H1 (cell line): Measurements from ENCODE around the gene VPS35. TPM values are rescaled to one million over a fixed set of nuclear protein-coding genes. Genes with fewer than 3 reads are reported as not detected.

ENCODE experiments used
- CTCF ChIA-PET: fragments of 300-600 bp; sonication (Branson Sonifier 250); formaldehyde crosslinking; loops from one replicate; lab custom pipeline; 2021; ENCODE audit not compliant: partially characterized antibody; lab: Charles Lee
- POLR2A ChIA-PET: fragments of 300-600 bp; sonication (Branson Sonifier 250); formaldehyde crosslinking; loops from one replicate; lab custom pipeline; 2021; ENCODE audit warnings: inconsistent platforms; ENCODE audit not compliant: partially characterized antibody; lab: Charles Lee
- DNase-seq, 2 experiments: peaks; one replicate each; pipeline versions ENCODE4 v3.0.0 to v3.0.0-alpha.2; 2010 to 2022; ENCODE audit warnings: low spot score in 2 of 2, low read depth in 1 of 2, mixed read lengths in 1 of 2
- FAIRE-seq: peaks from 2 replicates; lab custom pipeline; 2011; peaks lifted over from hg19 to GRCh38; lab: Jason Lieb, UNC
- H2AFZ ChIP-seq: 2 replicates; pipeline ENCODE4 v1.8.1; 2012; ENCODE audit warnings: low read length, inconsistent platforms
- H2AK5ac ChIP-seq: 2 replicates; pipeline ENCODE4 v1.6.1; 2013; ENCODE audit warnings: low read depth, low read length
- H2BK120ac ChIP-seq: replicated peaks from 2 replicates; pipeline ENCODE3; 2013; ENCODE audit warnings: low read depth, low read length, inconsistent platforms
- H2BK12ac ChIP-seq: 2 replicates; pipeline ENCODE4 v1.6.1; 2013; ENCODE audit warnings: low read depth, low read length
- H2BK15ac ChIP-seq: 2 replicates; pipeline ENCODE4 v1.6.1; 2013; ENCODE audit warnings: low read length
- H2BK20ac ChIP-seq: 2 replicates; pipeline ENCODE4 v1.6.1; 2013; ENCODE audit warnings: low read length
- H2BK5ac ChIP-seq: 2 replicates; pipeline ENCODE4 v1.6.1; 2013; ENCODE audit warnings: low read depth, low read length
- H3K14ac ChIP-seq: 2 replicates; pipeline ENCODE4 v1.6.1; 2013; ENCODE audit warnings: inconsistent platforms; ENCODE audit not compliant: insufficient read length
- H3K18ac ChIP-seq: 2 replicates; pipeline ENCODE4 v1.6.1; 2013; ENCODE audit warnings: low read length; ENCODE audit errors: extremely low read depth
- H3K23ac ChIP-seq: 2 replicates; pipeline ENCODE4 v1.6.1; 2013; ENCODE audit warnings: inconsistent platforms; ENCODE audit not compliant: insufficient read length
- H3K23me2 ChIP-seq: 2 replicates; pipeline ENCODE4 v1.6.1; 2013; ENCODE audit warnings: low read depth, low read length
- H3K27ac ChIP-seq: 2 replicates; pipeline ENCODE4 v1.6.1; 2011; ENCODE audit warnings: low read depth, low read length, inconsistent platforms
- H3K27me3 ChIP-seq, 4 experiments: replicated peaks in 1 of 4; 1 replicate in 1 of 4; 2 replicates in 3 of 4; pipeline versions ENCODE4 v1.6.1 to v1.8.1; 2011 to 2013; ENCODE audit warnings: low read length in 3 of 4, mild to moderate bottlenecking in 3 of 4, inconsistent platforms in 2 of 4, mixed read lengths in 2 of 4, moderate library complexity in 1 of 4; ENCODE audit not compliant: control insufficient read depth in 3 of 4, insufficient read depth in 3 of 4; ENCODE audit errors: extremely low read depth in 1 of 4
- H3K36me3 ChIP-seq, 4 experiments: 2 replicates each; pipeline versions ENCODE4 v1.6.1 to v1.8.1; 2011 to 2013; ENCODE audit warnings: mild to moderate bottlenecking in 4 of 4, low read length in 3 of 4, moderate library complexity in 2 of 4, control low read depth in 1 of 4, inconsistent platforms in 1 of 4; ENCODE audit not compliant: insufficient read depth in 4 of 4, control insufficient read depth in 2 of 4
- H3K4ac ChIP-seq: replicated peaks from 2 replicates; pipeline ENCODE3; 2013; ENCODE audit warnings: low read length, low read depth, mixed read lengths, inconsistent platforms; ENCODE audit not compliant: insufficient read length
- H3K4me1 ChIP-seq, 4 experiments: replicated peaks in 1 of 4; 1 replicate in 1 of 4; 2 replicates in 3 of 4; pipeline versions ENCODE4 v1.6.1 to v1.8.1; 2011 to 2013; ENCODE audit warnings: low read length in 3 of 4, inconsistent platforms in 2 of 4, mixed read lengths in 1 of 4; ENCODE audit not compliant: insufficient read depth in 4 of 4, control insufficient read depth in 3 of 4
- H3K4me2 ChIP-seq, 2 experiments: 2 replicates each; pipeline versions ENCODE4 v1.6.1 to v1.8.1; 2011 to 2013; ENCODE audit warnings: low read depth in 2 of 2, low read length in 2 of 2, control low read depth in 1 of 2, inconsistent platforms in 1 of 2, mild to moderate bottlenecking in 1 of 2; ENCODE audit not compliant: insufficient read depth in 1 of 2
- H3K4me3 ChIP-seq, 4 experiments: fragments of 200-600, 300-600 bp in 1 of 4; sonication (generic), shearing (Covaris generic), sonication (Bioruptor Twin) in 1 of 4; 2 replicates each; pipeline versions ENCODE4 v1.5.1 to v1.8.1; 2011 to 2016; ENCODE audit warnings: low read length in 4 of 4, low read depth in 3 of 4, control low read depth in 2 of 4, inconsistent platforms in 2 of 4, mild to moderate bottlenecking in 2 of 4, mixed read lengths in 1 of 4, moderate library complexity in 1 of 4; ENCODE audit not compliant: insufficient read depth in 2 of 4; ENCODE audit errors: extremely low read depth in 1 of 4
- H3K56ac ChIP-seq: replicated peaks from 2 replicates; pipeline ENCODE3; 2013; ENCODE audit warnings: low read depth, mild to moderate bottlenecking, mixed read lengths, low read length, inconsistent platforms; ENCODE audit not compliant: insufficient read length
- H3K79me1 ChIP-seq: 2 replicates; pipeline ENCODE4 v1.6.1; 2013; ENCODE audit warnings: low read depth, low read length, control low read depth
- H3K79me2 ChIP-seq, 2 experiments: 2 replicates each; pipeline versions ENCODE4 v1.6.1 to v1.8.1; 2012 to 2013; ENCODE audit warnings: low read length in 2 of 2, mild to moderate bottlenecking in 2 of 2, inconsistent platforms in 1 of 2; ENCODE audit not compliant: insufficient read depth in 2 of 2, control insufficient read depth in 1 of 2
- H3K9ac ChIP-seq, 4 experiments: replicated peaks in 1 of 4; 1 replicate in 1 of 4; 2 replicates in 3 of 4; pipeline versions ENCODE4 v1.6.1 to v1.8.1; 2011 to 2013; ENCODE audit warnings: low read depth in 3 of 4, low read length in 3 of 4, control low read depth in 2 of 4, mild to moderate bottlenecking in 2 of 4, moderate library complexity in 2 of 4, inconsistent platforms in 1 of 4; ENCODE audit errors: extremely low read depth in 1 of 4
- H3K9me3 ChIP-seq, 2 experiments: 2 replicates each; pipeline versions ENCODE4 v1.6.1 to v1.8.1; 2012 to 2013; ENCODE audit warnings: mild to moderate bottlenecking in 2 of 2, moderate library complexity in 2 of 2, control low read depth in 1 of 2, inconsistent platforms in 1 of 2, low read depth in 1 of 2, low read length in 1 of 2, mixed read lengths in 1 of 2; ENCODE audit not compliant: insufficient read depth in 2 of 2
- H4K20me1 ChIP-seq, 2 experiments: replicated peaks in 1 of 2; 2 replicates each; pipeline versions ENCODE3 to v1.8.1; 2011 to 2013; ENCODE audit warnings: inconsistent platforms in 2 of 2, low read length in 2 of 2, mild to moderate bottlenecking in 1 of 2; ENCODE audit not compliant: insufficient read depth in 2 of 2, control insufficient read depth in 1 of 2
- H4K5ac ChIP-seq: 2 replicates; pipeline ENCODE4 v1.6.1; 2013; ENCODE audit warnings: low read length, low read depth, mixed read lengths, inconsistent platforms; ENCODE audit not compliant: insufficient read length
- H4K8ac ChIP-seq: 2 replicates; pipeline ENCODE4 v1.8.0; 2013; ENCODE audit warnings: mild to moderate bottlenecking, moderate library complexity, low read length, inconsistent platforms; ENCODE audit not compliant: insufficient read depth; ENCODE audit errors: extremely low read depth
- H4K91ac ChIP-seq: replicated peaks from 2 replicates; pipeline ENCODE3; 2013; ENCODE audit warnings: low read length, mixed read lengths, inconsistent platforms; ENCODE audit not compliant: insufficient read length
- JUND ChIP-seq: IDR thresholded peaks from 2 replicates; pipeline ENCODE4 v1.6.1; 2011; ENCODE audit warnings: mild to moderate bottlenecking, improper control_type of control experiment, low read length
- NANOG ChIP-seq: IDR thresholded peaks from 2 replicates; pipeline ENCODE4 v1.6.1; 2011; ENCODE audit warnings: low read length, low read depth, mild to moderate bottlenecking, inconsistent platforms; ENCODE audit not compliant: insufficient read depth, poor library complexity, severe bottlenecking
- NRF1 ChIP-seq: IDR thresholded peaks from 2 replicates; pipeline ENCODE4 v1.6.1; 2011; ENCODE audit warnings: mild to moderate bottlenecking, low read depth, low read length, improper control_type of control experiment
- POLR2AphosphoS5 ChIP-seq: IDR thresholded peaks from 2 replicates; pipeline ENCODE4 v1.6.1; 2011; ENCODE audit warnings: low read depth, low read length
- RXRA ChIP-seq: IDR thresholded peaks from 2 replicates; pipeline ENCODE4 v1.6.1; 2011; ENCODE audit warnings: low read depth, mild to moderate bottlenecking, low read length, moderate library complexity; ENCODE audit not compliant: insufficient read depth
- TAF1 ChIP-seq: IDR thresholded peaks from 2 replicates; pipeline ENCODE4 v1.6.1; 2011; ENCODE audit warnings: mild to moderate bottlenecking, low read depth, low read length
- WGBS, 2 experiments: shearing (Covaris generic) in 1 of 2; methylation state at CpG; one replicate each; pipeline versions ENCODE4 v1.1.6 to v1.1.7; 2013 to 2015; ENCODE audit warnings: low lambda C conversion rate in 2 of 2, mixed read lengths in 2 of 2, inconsistent platforms in 1 of 2, low coverage in 1 of 2, missing lambda C conversion rate in 1 of 2; ENCODE audit not compliant: insufficient replicate concordance in 2 of 2, insufficient coverage in 1 of 2, insufficient read length in 1 of 2; ENCODE audit errors: extremely low coverage in 1 of 2, missing lambda C conversion rate in 1 of 2; 5-methylcytosine and 5-hydroxymethylcytosine counted together
- long read RNA-seq, 2 experiments: library from RNA in 1 of 2; library from capped mRNA in 1 of 2; stranded (forward); transcript quantifications; one replicate each; pipeline ENCODE4 v2.0.0, GENCODE V29; 2021; ENCODE audit warnings: inconsistent platforms in 1 of 2
- polyA minus RNA-seq, 3 experiments: library from RNA; depleted of rRNA, polyadenylated mRNA; stranded (reverse); fragments of >200 nt; gene quantifications; 1 replicate in 2 of 3; 2 replicates in 1 of 3; pipeline ENCODE4 v1.2.3, GENCODE V29; 2011
- polyA plus RNA-seq, 7 experiments: library from polyadenylated mRNA; depleted of rRNA in 3 of 7; stranded (reverse) in 5 of 7; unstranded in 2 of 7; fragments of >200 nt in 5 of 7; fragments of 200-250 nt in 2 of 7; gene quantifications; 1 replicate in 5 of 7; 2 replicates in 1 of 7; 4 replicates in 1 of 7; pipeline versions ENCODE4 v1.2.1 to v1.2.3, GENCODE V29; 2011 to 2013; ENCODE audit warnings: missing spikeins in 2 of 7, mixed read lengths in 2 of 7
- total RNA-seq: library from RNA; stranded (reverse); fragmentation: NEBNext Ultra II Directional; extraction: Animal tissue kit (Norgen Biotek cat#: 25700); gene quantifications from 2 replicates; pipeline ENCODE4 v1.2.1, GENCODE V29; 2021
- TF ChIP-seq, protein P1 (sequence below): IDR thresholded peaks from 2 replicates; pipeline ENCODE4 v1.6.1; 2011; ENCODE audit warnings: low read depth, mild to moderate bottlenecking, low read length; ENCODE audit not compliant: insufficient read depth

The VPS35 gene
- total RNA-seq (58.1 and 66.9 TPM in 2 replicates), polyA plus RNA-seq (2011; rRNA removed) (8.9 and 10.3 TPM in 2 replicates), polyA minus RNA-seq (2011; rRNA and poly(A)+ RNA removed) (24.5 and 31.2 TPM in 2 replicates)
- polyA plus RNA-seq (2011; cell fraction: cytosol; rRNA removed), result 15.7 TPM
- polyA plus RNA-seq (2011; cell fraction: nucleus; rRNA removed), result 7.3 TPM
- polyA plus RNA-seq (2012, experiment 1 of 2), result 25.4 to 78.8 TPM (median 34.5 TPM) in 4 replicates
- 2.1 TPM for polyA plus RNA-seq (2012, experiment 2 of 2)
- 30.9 TPM for polyA plus RNA-seq (2013, experiment 1 of 2)
- 31.6 TPM for polyA plus RNA-seq (2013, experiment 2 of 2)
- polyA minus RNA-seq (2011; cell fraction: cytosol; rRNA and poly(A)+ RNA removed), result 23.9 TPM
- polyA minus RNA-seq (2011; cell fraction: nucleus; rRNA and poly(A)+ RNA removed), result 54.1 TPM
- long read RNA-seq, experiment 1, partial matches to known transcripts, result 48 of 70 reads
- long read RNA-seq, experiment 1, other reads (novel, unspliced or antisense), result 22 of 70 reads
- long read RNA-seq, experiment 2, full-length matches to known transcripts, result 23 of 44 reads
- long read RNA-seq, experiment 2, partial matches to known transcripts, result 13 of 44 reads
- long read RNA-seq, experiment 2, other reads (novel, unspliced or antisense), result 8 of 44 reads

- CTCF ChIA-PET, result interaction anchor here (2.8 kb wide), 1 partner anchor 14 kb away, joined by 11 read pairs; no protein-coding TSS in a partner anchor
- no peak for TF ChIP-seq RXRA
- TF ChIP-seq TAF1, result peak; percentile 75
- no peak for TF ChIP-seq JUND
- peak; percentile 76 for TF ChIP-seq POLR2AphosphoS5
- TF ChIP-seq NRF1, result no peak
- TF ChIP-seq, protein P1, sequence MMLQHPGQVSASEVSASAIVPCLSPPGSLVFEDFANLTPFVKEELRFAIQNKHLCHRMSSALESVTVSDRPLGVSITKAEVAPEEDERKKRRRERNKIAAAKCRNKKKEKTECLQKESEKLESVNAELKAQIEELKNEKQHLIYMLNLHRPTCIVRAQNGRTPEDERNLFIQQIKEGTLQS, result 0 out of 2 replicates have a peak, but pooled peaks have one; percentile 10
- peak; percentile 13 for TF ChIP-seq NANOG
These were observed at the start of gene VPS35 for GRCh38 chr16:46688654-46689364. Gene VPS35 (minus strand): TSS chr16:46689178. CDS start chr16:46689133, 45 bp downstream.

More at GRCh38 chr16:46688654-46689364, at the start of gene VPS35:
- Histone ChIP-seq H3K79me2 (peaks cover 32 to 81% of the 10 kb centered on the region in 2 experiments), H3K27ac (peak within 1 kb of the TSS; percentile 89), H4K20me1 (peaks cover 25% of the 10 kb centered on the region in 2 experiments), H4K5ac (peak within 1 kb of the TSS; percentile 100), H3K14ac (peak within 1 kb of the TSS; percentile 100), H3K23ac (no peak within 1 kb of the TSS), H3K4me2 (peak within 1 kb of the TSS; percentile 76 to 96), H3K18ac (peak within 1 kb of the TSS; percentile 96), H3K4me3 (peak within 1 kb of the TSS; percentile 88 to 96 (median 92)), H2AFZ (peak within 1 kb of the TSS; percentile 98), H2BK5ac (peak within 1 kb of the TSS; percentile 96), H3K27me3 (no peaks in the 10 kb centered on the region), H3K36me3 (peaks cover 7 to 26% (median 17%) of the 10 kb centered on the region in 4 experiments; a peak in 7 of 8 replicates), H3K9me3 (no peaks in the 10 kb centered on the region), H3K9ac (peak within 1 kb of the TSS; percentile 95 to 98 (median 96)), H4K8ac (peak within 1 kb of the TSS; percentile 99), H2BK15ac (peak within 1 kb of the TSS; percentile 54), H3K23me2 (peaks cover 13% of the 10 kb centered on the region), H3K4me1 (peaks cover 2 to 13% (median 5%) of the 10 kb centered on the region in 4 experiments; a peak in 5 of 7 replicates), H2BK120ac (peak within 1 kb of the TSS; percentile 99), H3K4ac (peak within 1 kb of the TSS; percentile 100), H4K91ac (peak within 1 kb of the TSS; percentile 100), H2BK20ac (no peak within 1 kb of the TSS), H3K56ac (peak within 1 kb of the TSS; percentile 98), H2AK5ac (no peak within 1 kb of the TSS), H3K79me1 (no peaks in the 10 kb centered on the region; the same call in 1 of the 2 replicates), H2BK12ac (peak within 1 kb of the TSS; percentile 98)
- FAIRE-seq (no peak), DNase-seq (peak; percentile 95 to 100)
- WGBS, 2 experiments, result 1% methylated on average over 41 of the region's 54 CpGs; no CpG with 5 or more reads in 1 of the 2 experiments
- POLR2A ChIA-PET, result interaction anchor here (0.6 to 1.9 kb wide), 11 partner anchors 9 to 221 kb away, joined by 3 to 10 read pairs (median 5); partner anchors contain the start of gene GPT2
